ENCODE data around the gene GLI2. TPM values are rescaled to one million over a fixed set of nuclear protein-coding genes. Genes with fewer than 3 reads are reported as not detected.

The GLI2 gene
- total RNA-seq: not detected

DNA sequence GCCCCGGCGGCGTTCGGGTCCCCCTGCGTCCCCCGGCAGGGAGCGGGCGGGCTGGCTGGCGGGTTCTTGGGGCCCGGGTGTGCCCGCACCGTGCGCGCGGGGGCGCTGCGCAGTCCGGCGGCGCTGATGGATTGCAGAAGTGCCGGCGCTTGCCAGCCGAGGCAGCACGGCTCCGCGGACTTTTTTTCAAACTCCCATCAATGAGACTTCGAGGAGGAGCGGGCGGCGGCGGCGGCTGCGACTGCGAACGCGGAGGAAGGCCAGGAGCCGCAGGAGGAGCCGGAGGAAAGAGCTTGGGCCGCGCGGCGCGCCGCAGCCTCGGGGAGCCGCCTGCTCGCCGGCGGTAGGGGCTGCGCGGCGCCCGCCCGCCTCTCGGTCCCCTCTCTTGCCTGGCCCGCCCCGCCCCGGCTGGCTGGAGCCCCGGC lies at the start of gene GLI2:
Gene GLI2, plus strand, starts transcription at position 123 of the 425 bp plus-strand sequence. CDS start 61,453 bp downstream, outside the sequence.
- DNase-seq: peak; percentile 63
- H3K4me1 Mint-ChIP-seq: peaks cover 9% of the 10 kb centered on the region
- no peaks in the 10 kb centered on the region for H3K9me3 Mint-ChIP-seq
- peak within 1 kb of the TSS; percentile 29 for H3K4me3 Mint-ChIP-seq
- no peak within 1 kb of the TSS for H3K27ac Mint-ChIP-seq
- H3K36me3 Mint-ChIP-seq: no peaks in the 10 kb centered on the region
- peaks cover 76% of the 10 kb centered on the region for H3K27me3 Mint-ChIP-seq

DNA sequence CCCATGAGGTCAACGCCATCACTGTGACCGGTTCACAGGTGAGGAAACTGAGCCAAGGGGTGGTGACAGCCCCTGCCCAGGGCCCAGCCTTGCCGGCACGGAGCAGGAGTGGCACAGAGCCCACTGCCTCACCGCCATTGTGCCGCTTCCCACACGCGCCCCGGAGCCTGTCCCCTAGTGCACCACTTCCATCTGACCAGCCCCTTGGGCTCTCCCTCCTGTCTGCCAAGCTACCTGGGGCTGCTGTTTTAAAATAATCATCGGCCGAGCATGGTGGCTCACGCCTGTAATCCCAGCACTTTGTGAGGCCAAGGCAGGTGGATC lies 49.7 kb upstream of the GLI2 start:
- Mint-ChIP-seq H3K4me1 (no peaks in the 10 kb centered on the region), H3K4me3 (no peak overlapping the region), H3K9me3 (no peaks in the 10 kb centered on the region), H3K27ac (no peak overlapping the region), H3K27me3 (peaks cover 24% of the 10 kb centered on the region), H3K36me3 (no peaks in the 10 kb centered on the region)
- no peak for DNase-seq

DNA sequence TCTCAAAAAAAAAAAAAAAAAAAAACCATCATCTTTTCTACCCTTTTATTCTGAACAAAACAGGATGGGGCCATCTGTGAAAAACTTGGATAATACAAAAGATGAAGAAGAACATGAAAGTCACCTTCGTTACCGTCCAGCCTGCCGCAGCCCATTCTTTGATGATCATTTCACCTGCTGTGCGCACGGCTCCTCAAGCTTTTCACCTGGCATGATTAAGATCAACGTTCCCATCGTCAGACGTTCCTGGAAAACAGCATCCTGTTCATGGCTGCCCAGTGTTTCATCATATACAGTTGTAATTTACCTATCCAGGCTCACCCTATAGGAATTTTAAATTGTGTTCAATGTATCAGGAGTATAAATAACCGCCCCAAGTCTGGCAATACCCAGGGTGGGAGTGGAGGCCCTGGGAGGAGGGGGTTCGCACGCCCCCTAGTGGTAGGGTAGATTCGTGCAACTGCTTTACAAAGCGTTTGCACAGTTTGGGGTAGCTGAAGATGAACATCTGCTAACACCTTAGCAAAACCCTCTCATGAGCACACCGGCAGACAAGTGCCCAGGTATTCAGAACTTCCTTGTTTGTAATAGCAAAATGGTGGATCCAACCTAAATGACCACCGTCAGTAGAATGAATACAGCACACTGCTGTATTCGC lies 49.0 kb upstream of the GLI2 start:
- Mint-ChIP-seq H3K9me3 (no peaks in the 10 kb centered on the region), H3K27ac (no peak overlapping the region), H3K27me3 (peaks cover 27% of the 10 kb centered on the region), H3K4me3 (no peak overlapping the region), H3K36me3 (no peaks in the 10 kb centered on the region), H3K4me1 (no peaks in the 10 kb centered on the region)
- DNase-seq: no peak

DNA sequence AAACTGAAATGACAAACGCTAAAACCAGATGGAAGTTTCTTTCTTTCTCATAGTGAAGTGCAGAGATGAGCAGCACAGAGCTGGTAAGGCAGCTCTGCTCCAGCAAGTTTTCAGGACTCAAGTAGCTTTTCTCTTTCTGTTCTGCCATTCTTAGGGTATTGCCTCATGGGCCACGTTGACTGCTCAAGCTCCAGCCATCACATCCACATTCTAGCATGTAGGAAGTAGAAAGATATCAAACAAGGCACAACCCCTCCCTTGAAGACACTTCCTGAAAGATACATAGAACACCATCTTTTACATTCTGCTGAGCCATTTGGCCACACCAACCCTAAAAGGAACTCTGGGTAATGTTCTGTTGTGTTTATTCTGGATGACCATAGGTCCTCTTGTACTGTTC lies 48.5 kb upstream of the GLI2 start:
- no peak overlapping the region for H3K4me3 Mint-ChIP-seq
- no peaks in the 10 kb centered on the region for H3K9me3 Mint-ChIP-seq
- H3K4me1 Mint-ChIP-seq: no peaks in the 10 kb centered on the region
- no peak overlapping the region for H3K27ac Mint-ChIP-seq
- no peak for DNase-seq
- H3K27me3 Mint-ChIP-seq: peaks cover 30% of the 10 kb centered on the region
- H3K36me3 Mint-ChIP-seq: no peaks in the 10 kb centered on the region

DNA sequence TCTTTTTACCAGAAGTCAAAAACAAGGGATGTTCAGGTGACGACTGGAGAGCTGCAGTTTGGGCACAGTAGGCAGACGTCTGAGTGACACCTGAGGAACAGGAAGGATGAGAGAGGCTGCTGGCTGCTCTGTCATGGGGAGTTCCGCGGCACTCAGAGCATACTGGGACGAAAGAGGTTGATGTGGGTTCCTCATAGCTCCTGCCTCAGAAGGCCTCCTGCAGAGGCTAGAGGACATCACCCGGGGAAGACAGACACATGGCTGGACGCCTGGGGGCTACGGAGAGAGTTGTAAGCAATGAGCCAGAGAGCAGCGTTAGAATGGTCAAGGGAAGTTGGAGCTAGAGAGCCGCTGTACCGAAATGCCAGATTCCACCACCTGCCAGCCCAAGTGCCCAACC lies 45.1 kb upstream of the GLI2 start:
- Mint-ChIP-seq H3K27ac (no peak overlapping the region), H3K4me3 (no peak overlapping the region), H3K27me3 (peaks cover 43% of the 10 kb centered on the region), H3K36me3 (no peaks in the 10 kb centered on the region), H3K9me3 (no peaks in the 10 kb centered on the region), H3K4me1 (peaks cover 2% of the 10 kb centered on the region)
- DNase-seq: no peak

DNA sequence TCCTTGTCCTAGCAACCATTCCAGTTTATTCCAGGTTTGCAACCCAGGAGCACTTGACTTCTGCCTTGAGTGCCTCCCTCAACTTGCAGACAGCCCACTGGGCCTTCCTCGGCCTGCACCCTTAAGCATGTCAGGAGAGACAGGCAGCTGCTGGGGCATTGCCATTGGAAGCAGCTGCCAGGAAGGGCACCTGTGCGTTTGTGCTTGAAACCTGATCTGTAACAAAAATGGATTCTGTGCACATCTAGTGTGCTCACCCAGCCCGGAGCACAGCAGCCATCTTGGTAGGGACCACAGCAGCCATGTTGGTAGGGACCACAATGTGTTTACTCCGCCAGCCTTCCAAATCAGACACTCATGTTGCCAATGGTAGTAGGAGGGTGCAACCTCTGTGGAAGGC lies 44.3 kb upstream of the GLI2 start:
- Mint-ChIP-seq H3K4me3 (no peak overlapping the region), H3K4me1 (peaks cover 5% of the 10 kb centered on the region), H3K9me3 (no peaks in the 10 kb centered on the region), H3K27ac (no peak overlapping the region), H3K36me3 (no peaks in the 10 kb centered on the region), H3K27me3 (peaks cover 52% of the 10 kb centered on the region)
- DNase-seq: no peak

DNA sequence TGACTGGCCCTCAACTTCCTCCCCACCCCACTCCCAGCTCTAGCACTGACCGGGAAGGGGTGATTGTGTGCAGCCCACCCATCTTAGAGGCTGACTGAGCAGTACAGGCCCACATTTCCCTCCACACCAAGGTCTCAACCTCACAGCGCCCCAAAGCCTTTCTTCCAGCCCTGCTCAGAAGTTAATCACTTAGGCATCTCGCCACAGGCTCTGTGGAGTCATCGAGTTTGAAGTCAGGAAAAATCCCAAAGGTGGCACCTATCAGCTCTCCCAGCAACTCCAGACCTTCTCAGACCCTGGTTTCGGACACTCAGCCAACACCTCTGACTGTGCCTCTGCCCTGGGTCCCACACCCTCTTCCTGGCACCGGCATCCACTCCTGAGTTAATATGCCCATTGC lies 43.0 kb upstream of the GLI2 start:
- no peak for DNase-seq
- Mint-ChIP-seq H3K27me3 (peaks cover 63% of the 10 kb centered on the region), H3K4me3 (no peak overlapping the region), H3K4me1 (peaks cover 5% of the 10 kb centered on the region), H3K36me3 (no peaks in the 10 kb centered on the region), H3K27ac (no peak overlapping the region), H3K9me3 (no peaks in the 10 kb centered on the region)

DNA sequence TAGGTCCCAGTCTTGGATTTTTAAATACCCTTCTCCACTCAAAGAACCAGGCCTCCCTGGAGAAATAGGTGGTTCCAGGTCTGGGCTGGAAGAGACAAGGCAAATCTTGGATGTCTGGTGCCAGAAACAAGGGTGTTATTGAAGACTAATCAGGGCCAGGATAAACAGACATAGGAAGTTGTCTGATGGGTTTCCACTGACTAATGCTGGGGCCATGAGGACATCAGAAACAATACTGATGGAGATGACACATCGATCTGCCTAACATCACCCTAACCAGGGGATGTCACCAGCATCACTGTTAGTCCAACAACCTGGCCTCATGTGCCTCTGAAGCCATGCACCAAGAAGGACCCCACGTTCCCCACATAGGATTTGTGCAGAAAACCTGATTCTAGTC lies 42.5 kb upstream of the GLI2 start:
- peaks cover 64% of the 10 kb centered on the region for H3K27me3 Mint-ChIP-seq
- H3K27ac Mint-ChIP-seq: no peak overlapping the region
- H3K9me3 Mint-ChIP-seq: no peaks in the 10 kb centered on the region
- no peaks in the 10 kb centered on the region for H3K36me3 Mint-ChIP-seq
- DNase-seq: no peak
- H3K4me3 Mint-ChIP-seq: no peak overlapping the region
- peaks cover 5% of the 10 kb centered on the region for H3K4me1 Mint-ChIP-seq

DNA sequence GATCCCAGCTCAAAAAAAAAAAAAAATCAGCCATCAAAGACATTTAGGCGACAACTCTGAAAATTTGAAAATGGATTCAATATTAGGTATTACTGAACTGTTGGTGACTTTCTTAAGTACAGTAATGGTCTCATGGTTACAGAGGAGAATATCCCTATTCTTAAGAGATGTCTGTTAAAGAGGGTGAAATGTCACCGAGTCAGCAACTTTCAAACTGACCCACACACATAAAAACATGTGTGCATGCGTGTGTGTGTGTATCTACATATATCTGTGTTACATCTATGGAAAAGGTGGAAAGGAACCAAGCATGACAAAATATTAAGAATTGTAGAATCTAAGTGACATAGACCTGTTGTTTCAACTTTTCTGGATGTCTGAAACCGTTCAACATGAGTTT lies 41.6 kb upstream of the GLI2 start:
- H3K9me3 Mint-ChIP-seq: no peaks in the 10 kb centered on the region
- H3K36me3 Mint-ChIP-seq: no peaks in the 10 kb centered on the region
- peaks cover 64% of the 10 kb centered on the region for H3K27me3 Mint-ChIP-seq
- DNase-seq: no peak
- peaks cover 5% of the 10 kb centered on the region for H3K4me1 Mint-ChIP-seq
- no peak overlapping the region for H3K4me3 Mint-ChIP-seq
- H3K27ac Mint-ChIP-seq: no peak overlapping the region

DNA sequence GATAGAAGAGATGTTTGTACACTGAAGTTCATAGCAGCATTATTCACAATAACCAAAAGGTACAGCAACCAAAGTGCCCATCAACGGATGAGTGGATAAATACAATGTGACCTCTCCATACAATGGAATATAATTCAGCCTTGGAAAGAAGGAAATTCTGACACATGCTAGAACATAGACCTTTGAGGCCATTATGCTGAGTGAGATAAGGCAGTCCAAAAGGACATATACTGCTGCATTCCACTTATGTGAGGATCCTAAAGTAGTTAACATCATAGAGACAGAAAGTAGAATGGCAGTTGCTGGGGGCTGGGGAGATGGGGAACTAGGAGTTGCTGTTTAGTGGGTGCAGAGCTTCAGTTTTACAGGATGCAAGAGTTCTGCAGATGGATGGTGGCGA lies 38.2 kb upstream of the GLI2 start:
- peaks cover 5% of the 10 kb centered on the region for H3K4me1 Mint-ChIP-seq
- H3K9me3 Mint-ChIP-seq: no peaks in the 10 kb centered on the region
- DNase-seq: no peak
- H3K4me3 Mint-ChIP-seq: no peak overlapping the region
- no peak overlapping the region for H3K27ac Mint-ChIP-seq
- H3K27me3 Mint-ChIP-seq: peaks cover 47% of the 10 kb centered on the region
- no peaks in the 10 kb centered on the region for H3K36me3 Mint-ChIP-seq

DNA sequence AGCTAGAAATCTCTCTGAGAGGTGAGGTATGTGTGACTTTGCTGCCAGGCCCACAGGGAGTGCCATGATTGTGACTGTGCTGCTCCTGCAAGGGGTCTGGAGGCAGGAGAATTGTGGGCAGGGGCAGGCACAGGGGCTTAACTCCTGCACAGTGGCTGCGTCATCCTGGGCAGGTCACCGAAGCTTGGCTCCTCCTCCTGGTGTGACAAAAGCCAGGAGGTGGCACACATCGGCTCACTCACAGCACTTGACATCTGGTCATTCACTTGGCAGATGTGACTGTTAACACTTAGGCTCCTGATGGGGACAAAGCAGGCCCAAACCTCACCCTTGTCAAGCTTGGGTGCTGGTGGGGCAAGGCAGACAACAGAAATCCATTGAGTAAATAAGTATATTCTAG lies 36.4 kb upstream of the GLI2 start:
- no peaks in the 10 kb centered on the region for H3K36me3 Mint-ChIP-seq
- H3K4me1 Mint-ChIP-seq: peaks cover 5% of the 10 kb centered on the region
- H3K9me3 Mint-ChIP-seq: no peaks in the 10 kb centered on the region
- DNase-seq: no peak
- H3K27ac Mint-ChIP-seq: no peak overlapping the region
- peaks cover 32% of the 10 kb centered on the region for H3K27me3 Mint-ChIP-seq
- no peak overlapping the region for H3K4me3 Mint-ChIP-seq

DNA sequence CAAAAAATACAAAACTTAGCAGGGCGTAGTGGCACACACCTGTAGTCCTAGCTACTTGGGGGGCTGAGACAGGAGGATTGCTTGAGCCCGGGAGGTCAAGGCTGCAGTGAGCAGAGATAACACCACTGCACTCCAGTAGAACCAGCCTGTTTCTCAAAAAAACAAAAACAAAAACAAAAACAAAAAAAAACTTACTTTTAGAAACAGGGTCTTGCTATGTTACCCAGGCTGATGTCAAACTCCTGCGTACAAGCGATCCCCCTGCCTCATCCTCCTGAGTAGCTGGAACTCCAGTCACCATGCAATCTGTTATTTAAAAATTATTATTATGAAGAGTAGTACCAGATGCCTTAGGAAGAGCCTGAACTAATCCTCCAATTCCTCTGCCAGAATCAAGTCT lies 35.0 kb upstream of the GLI2 start:
- DNase-seq: no peak
- no peaks in the 10 kb centered on the region for H3K9me3 Mint-ChIP-seq
- no peaks in the 10 kb centered on the region for H3K36me3 Mint-ChIP-seq
- peaks cover 2% of the 10 kb centered on the region for H3K4me1 Mint-ChIP-seq
- H3K4me3 Mint-ChIP-seq: no peak overlapping the region
- H3K27ac Mint-ChIP-seq: no peak overlapping the region
- H3K27me3 Mint-ChIP-seq: peaks cover 19% of the 10 kb centered on the region

DNA sequence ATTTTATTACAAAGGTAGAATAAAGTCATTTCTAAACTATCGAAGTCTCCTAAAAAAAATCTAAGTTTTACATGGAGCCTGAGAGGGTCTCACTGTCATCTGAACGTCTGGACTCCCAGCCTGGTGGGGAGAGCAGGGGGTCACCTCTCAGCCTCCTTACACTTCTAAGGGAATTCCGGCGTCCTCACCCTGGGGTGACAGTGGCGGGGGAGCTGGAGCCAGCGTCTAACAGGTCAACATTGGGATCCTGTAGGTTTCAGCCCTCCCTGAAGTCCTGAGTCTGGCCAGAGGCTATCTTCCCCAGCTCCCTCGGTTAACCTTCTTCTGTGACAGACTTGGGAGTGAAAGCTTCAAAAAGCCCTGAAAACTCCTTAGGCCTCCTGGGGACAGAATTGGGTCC lies 34.6 kb upstream of the GLI2 start:
- H3K9me3 Mint-ChIP-seq: no peaks in the 10 kb centered on the region
- H3K4me1 Mint-ChIP-seq: no peaks in the 10 kb centered on the region
- no peak overlapping the region for H3K4me3 Mint-ChIP-seq
- no peak overlapping the region for H3K27ac Mint-ChIP-seq
- no peaks in the 10 kb centered on the region for H3K36me3 Mint-ChIP-seq
- DNase-seq: no peak
- peaks cover 15% of the 10 kb centered on the region for H3K27me3 Mint-ChIP-seq

DNA sequence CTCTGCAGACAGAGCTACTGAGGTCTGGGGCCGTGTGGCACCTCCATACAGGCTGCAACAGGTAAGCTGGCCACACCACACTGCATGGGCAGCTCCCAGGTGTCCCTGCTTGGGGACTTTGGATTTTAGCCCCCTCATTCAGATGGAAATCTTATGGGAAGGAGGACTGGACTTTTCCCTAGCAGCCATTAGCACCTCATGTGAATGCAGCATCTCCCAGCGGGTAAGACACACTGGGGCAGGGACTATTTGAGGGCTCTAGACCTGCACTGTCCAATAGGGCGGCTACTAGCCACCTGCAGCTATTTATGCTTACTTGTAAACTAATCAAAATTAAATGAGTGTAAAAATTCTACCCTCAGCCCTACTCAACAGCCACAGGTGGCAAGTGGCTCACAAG lies 34.2 kb upstream of the GLI2 start:
- no peak overlapping the region for H3K27ac Mint-ChIP-seq

DNA sequence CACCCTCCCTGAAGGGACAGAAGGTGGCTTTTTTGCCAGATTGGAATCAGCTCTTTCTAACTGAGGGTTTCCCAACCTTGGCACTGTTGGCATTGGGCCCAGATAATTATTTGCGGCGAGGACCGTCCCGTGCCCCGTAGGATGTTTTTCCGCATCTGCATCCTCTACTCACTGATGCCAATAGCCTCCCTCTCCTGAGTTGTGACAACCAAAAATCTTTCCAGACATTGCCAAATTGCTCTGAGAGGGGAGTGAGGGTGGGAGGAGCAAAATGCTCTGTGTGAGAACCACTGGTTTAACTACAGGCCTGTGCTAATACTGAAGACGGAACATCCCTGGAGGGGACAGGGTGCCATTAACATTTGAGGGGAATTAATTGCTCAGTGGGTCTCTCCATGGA lies 33.6 kb upstream of the GLI2 start:
- Mint-ChIP-seq H3K4me1 (no peaks in the 10 kb centered on the region), H3K4me3 (no peak overlapping the region), H3K27ac (no peak overlapping the region), H3K9me3 (no peaks in the 10 kb centered on the region), H3K36me3 (no peaks in the 10 kb centered on the region), H3K27me3 (peaks cover 5% of the 10 kb centered on the region)
- DNase-seq: no peak

More for the DNA sequence above, 34.2 kb upstream of the GLI2 start:
- peaks cover 11% of the 10 kb centered on the region for H3K27me3 Mint-ChIP-seq
- DNase-seq: no peak
- H3K4me1 Mint-ChIP-seq: no peaks in the 10 kb centered on the region
- no peak overlapping the region for H3K4me3 Mint-ChIP-seq
- no peaks in the 10 kb centered on the region for H3K36me3 Mint-ChIP-seq
- no peaks in the 10 kb centered on the region for H3K9me3 Mint-ChIP-seq

DNA sequence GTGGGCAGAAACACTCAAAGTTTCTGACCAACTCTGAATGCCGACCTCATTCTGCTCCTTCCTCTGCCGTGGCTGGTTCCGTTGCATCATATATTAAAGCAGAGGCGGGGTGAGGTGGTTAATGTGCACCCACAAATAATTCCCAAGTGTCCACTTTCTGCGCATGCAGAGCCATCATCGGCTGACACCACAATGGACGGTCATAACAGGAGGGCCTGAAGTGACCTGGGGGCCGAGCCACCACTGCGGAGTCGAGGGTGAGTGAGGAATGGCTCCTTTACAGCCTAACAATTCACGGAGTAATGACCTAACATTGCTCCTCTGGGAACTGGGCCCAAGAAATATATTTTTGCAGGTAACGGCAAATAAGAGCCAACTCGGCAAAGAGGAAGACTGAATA lies 32.9 kb upstream of the GLI2 start:
- H3K9me3 Mint-ChIP-seq: no peaks in the 10 kb centered on the region
- no peak overlapping the region for H3K27ac Mint-ChIP-seq
- peaks cover under 1% of the 10 kb centered on the region for H3K27me3 Mint-ChIP-seq
- no peaks in the 10 kb centered on the region for H3K4me1 Mint-ChIP-seq
- no peak overlapping the region for H3K4me3 Mint-ChIP-seq
- H3K36me3 Mint-ChIP-seq: no peaks in the 10 kb centered on the region
- no peak for DNase-seq
